ENCODE results near the gene NXPE4.
"Not testable (repeated sequence)": the region's sequence is repeated elsewhere in the genome, so short reads cannot be mapped to it uniquely, and the experiment has no call there.

NXPE4 gene

GRCh38 chr11:114595571-114595970 lies at the start of gene NXPE4:
Gene NXPE4, minus strand, starts transcription at chr11:114595786. Its CDS starts 1,027 bp downstream, at chr11:114594759.
- FAIRE-seq (no peak), DNase-seq (ENCODE audit: insufficient read length, low spot score) (no peak)

GRCh38 chr11:114639440-114639839 lies 43.9 kb upstream of the NXPE4 start:
- DNase-seq (ENCODE audit: insufficient read length, low spot score); FAIRE-seq: not testable (repeated sequence)

GRCh38 chr11:114631445-114631965 lies 35.9 kb upstream of the NXPE4 start:
- not testable (repeated sequence) for DNase-seq (ENCODE audit: insufficient read length, low spot score); FAIRE-seq

- FAIRE-seq, result no peak
- DNase-seq (ENCODE audit: insufficient read length, low spot score), result no peak
Measured at GRCh38 chr11:114625294-114625693, 29.7 kb upstream of the NXPE4 start.

DNA sequence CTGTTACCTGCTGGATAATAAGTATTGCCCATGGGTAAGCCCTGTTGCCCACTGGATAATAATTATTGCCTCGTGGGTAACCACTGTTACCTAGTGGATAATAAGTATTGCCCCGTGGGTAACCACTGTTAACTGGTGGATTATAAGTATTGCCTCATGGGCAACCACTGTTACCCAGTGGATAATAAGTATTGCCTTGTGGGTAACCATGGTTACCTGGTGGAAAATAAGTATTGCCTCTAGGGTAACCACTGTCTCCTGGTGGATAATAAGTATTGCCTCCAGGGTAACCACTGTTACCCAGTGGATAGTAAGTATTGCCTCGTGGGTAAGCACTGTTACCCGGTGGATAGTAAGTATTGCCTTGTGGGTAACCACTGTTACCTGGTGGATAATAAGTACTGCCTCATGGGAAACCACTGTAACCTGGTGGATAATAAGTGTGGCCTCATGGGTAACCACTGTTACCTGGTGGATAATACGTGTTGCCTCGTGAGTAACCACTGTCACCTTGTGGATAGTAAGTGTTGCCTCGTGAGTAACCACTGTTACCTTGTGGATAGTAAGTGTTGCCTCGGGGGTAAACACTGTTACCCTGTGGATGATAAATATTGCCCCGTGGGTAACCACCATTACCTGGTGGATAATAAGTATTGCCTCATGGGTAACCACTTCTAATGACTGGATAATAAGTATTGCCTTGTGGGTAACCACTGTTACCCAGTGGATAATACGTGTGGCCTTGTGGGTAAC lies 29.0 kb upstream of the NXPE4 start:
- DNase-seq (ENCODE audit: insufficient read length, low spot score) (no peak), FAIRE-seq (peak; percentile 95)

- DNase-seq (ENCODE audit: insufficient read length, low spot score) (no peak), FAIRE-seq (peak; percentile 82)
Measured at GRCh38 chr11:114623720-114624119, 28.1 kb upstream of the NXPE4 start.

DNA sequence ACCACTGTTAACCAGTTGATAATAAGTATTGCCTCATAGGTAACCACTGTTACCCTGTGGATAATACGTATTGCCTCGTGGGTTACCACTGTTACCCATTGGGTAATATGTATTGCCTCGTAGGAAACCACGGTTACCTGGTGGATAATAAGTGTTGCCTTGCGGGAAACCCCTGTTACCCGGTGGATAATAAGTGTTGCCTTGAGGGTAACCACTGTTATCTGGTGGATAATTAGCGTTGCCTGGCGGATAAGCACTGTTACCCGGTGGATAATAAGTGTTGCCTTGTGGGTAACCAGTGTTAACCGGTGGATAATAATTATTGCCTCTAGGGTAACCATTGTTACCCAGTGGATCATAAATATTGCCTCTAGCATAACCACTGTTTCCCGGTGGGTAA lies 27.3 kb upstream of the NXPE4 start:
- no peak for DNase-seq (ENCODE audit: insufficient read length, low spot score)
- FAIRE-seq, result no peak

- FAIRE-seq (peak; percentile 80), DNase-seq (ENCODE audit: insufficient read length, low spot score) (no peak)
Measured at GRCh38 chr11:114621950-114622809, 26.6 kb upstream of the NXPE4 start.

DNA sequence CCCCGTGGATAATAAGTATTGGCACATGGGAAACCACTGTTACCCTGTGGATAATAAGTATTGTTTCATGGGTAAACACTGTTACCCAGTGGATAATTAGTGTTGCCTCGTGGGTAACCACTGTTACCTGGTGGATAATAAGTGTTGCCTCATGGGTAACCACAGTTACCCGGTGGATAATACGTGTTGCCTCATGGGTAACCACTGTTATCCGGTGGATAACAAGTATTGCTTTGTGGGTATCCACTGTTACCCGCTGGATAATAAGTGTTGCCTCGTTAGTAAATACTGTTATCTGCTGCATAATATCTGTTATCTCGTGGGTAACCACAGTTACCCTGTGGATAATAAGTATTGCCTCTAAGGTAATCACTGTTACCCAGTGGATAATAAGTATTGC lies 25.5 kb upstream of the NXPE4 start:
- DNase-seq (ENCODE audit: insufficient read length, low spot score) (no peak), FAIRE-seq (no peak)

DNA sequence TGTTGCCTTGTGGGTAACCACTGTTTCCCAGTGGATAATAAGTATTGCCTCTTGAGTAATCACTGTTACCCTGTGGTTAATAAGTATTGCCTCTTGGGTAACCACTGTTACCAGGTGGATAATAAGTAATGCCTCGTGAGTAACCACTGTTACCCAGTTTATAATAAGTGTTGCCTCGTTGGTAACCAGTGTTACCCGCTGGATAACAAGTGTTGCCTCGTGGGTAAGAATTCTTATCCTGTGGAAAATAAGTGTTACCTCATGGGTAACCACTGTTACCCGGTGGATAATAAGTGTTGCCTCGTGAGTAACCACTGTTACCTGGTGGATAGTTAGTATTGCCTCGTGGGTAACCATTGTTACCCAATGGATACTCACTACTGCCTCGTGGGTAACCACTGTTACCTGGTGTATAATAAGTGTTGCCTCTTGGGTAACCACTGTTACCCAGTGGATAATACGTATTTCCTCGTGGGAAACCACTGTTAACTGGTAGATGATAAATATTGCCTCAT lies 24.1 kb upstream of the NXPE4 start:
- FAIRE-seq, result peak; percentile 86

GRCh38 chr11:114618139-114618538 lies 22.6 kb upstream of the NXPE4 start:
- DNase-seq (ENCODE audit: insufficient read length, low spot score) (no peak), FAIRE-seq (peak; percentile 95)

More for the DNA sequence above, 24.1 kb upstream of the NXPE4 start:
- no peak for DNase-seq (ENCODE audit: insufficient read length, low spot score)

- FAIRE-seq (no peak), DNase-seq (ENCODE audit: insufficient read length, low spot score) (no peak)
Measured at GRCh38 chr11:114617157-114618124, 21.9 kb upstream of the NXPE4 start.

- DNase-seq (ENCODE audit: insufficient read length, low spot score), result no peak
- peak; percentile 39 for FAIRE-seq
Measured at GRCh38 chr11:114616516-114616915, 20.9 kb upstream of the NXPE4 start.

DNA sequence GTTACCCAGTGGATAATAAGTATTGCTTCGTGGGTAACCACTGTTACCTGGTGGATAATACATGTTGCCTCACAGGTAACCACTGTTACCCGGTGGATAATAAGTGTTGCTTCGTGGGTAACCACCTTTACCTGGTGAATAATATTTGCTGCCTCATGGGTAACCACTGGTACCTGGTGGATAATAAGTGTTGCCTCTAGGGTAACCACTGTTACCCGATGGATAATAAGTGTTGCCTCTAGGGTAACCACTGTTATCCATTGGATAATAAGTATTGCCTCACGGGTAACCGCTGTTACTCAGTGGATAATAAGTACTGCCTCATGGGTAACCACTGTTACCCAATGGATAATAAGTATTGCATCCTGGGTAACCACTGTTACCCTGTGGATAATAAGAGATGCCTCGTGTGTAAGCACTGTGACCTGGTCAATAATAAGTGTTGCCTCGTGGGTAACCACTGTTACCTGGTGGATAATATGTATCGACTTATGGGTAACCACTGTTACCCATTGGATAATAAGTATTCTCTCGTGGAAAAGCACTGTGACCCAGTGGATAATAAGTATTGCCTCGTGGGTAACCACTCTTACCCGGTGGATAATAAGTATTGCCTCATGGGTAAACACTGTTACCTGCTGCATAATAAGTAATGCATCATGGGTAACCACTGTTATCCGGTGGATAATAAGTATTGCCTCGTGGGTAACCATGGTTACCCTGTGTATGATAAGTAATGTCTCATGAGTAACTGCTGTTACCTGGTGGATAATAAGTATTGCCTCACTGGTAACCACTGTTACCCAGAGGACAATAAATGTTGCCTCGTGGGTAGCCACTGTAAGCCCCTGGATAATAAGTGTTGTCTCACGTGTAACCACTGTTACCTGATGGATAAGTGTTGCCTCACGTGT lies 20.1 kb upstream of the NXPE4 start:
- DNase-seq (ENCODE audit: insufficient read length, low spot score) (no peak), FAIRE-seq (peak; percentile 23)

GRCh38 chr11:114614127-114614720 lies 18.6 kb upstream of the NXPE4 start:
- FAIRE-seq, result peak; percentile 88

DNA sequence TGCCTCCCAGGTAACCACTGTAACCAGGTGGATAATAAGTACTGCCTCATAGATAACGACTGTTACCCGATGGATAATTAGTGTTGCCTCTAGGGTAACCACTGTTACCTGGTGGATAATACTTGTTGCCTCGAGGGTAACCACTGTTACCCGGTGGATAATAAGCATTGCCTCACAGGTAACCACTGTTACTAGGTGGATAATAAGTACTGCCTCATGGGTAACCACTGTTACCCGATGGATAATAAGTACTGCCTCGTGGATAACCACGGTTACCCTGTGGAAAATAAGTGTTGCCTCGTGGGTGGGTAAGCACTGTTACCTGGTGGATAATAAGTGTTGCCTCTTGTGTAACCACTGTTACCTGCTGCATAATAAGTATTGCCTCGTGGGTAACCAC lies 17.5 kb upstream of the NXPE4 start:
- FAIRE-seq, result peak; percentile 96
- DNase-seq (ENCODE audit: insufficient read length, low spot score), result not testable (repeated sequence)

More at GRCh38 chr11:114614127-114614720, 18.6 kb upstream of the NXPE4 start:
- DNase-seq (ENCODE audit: insufficient read length, low spot score), result no peak

GRCh38 chr11:114612686-114613085 lies 17.1 kb upstream of the NXPE4 start:
- DNase-seq (ENCODE audit: insufficient read length, low spot score) (no peak), FAIRE-seq (no peak)

DNA sequence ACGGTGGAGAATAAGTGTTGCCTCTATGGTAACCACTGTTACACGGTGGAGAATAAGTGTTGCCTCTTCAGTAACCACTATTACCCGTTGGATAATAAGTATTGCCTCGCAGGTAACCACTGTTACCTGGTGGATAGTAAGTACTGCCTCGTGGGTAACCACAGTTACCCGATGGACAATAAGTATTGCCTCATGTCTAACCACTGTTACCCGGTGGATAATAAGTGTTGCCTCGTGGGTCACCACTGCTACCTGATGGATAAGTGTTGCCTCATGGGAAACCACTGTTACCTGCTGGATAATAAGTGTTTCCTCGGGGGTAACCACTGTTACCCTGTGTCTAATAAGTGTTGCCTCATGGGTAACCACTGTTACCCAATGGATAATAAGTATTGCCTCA lies 16.6 kb upstream of the NXPE4 start:
- not testable (repeated sequence) for DNase-seq (ENCODE audit: insufficient read length, low spot score); FAIRE-seq

All from GM19239 (cell line).